T-helper 2 cell treated with Interferon-gamma antibody and Interleukin-4, amounts not matched to agents 100 ng/mL and 5 ng/mL, for 36 hours (primary cell): ENCODE results near the gene EIF3D. TPM values are rescaled to one million over a fixed set of nuclear protein-coding genes. Genes with fewer than 3 reads are reported as not detected.
"Not testable (repeated sequence)": the region's sequence is repeated elsewhere in the genome, so short reads cannot be mapped to it uniquely, and the experiment has no call there.

Experiments
- intact Hi-C: fragments of 100-400 bp; cut with micrococcal nuclease; formaldehyde crosslinking; loops from one replicate; pipeline ENCODE4 v1.15.1; 2023
- total RNA-seq: library from RNA; stranded (reverse); gene quantifications from 2 replicates; pipeline ENCODE4 v1.2.3, GENCODE V29; 2022

Gene EIF3D
- total RNA-seq, 1 donor from 2014 or later: 213 TPM

- intact Hi-C loops: no loop called here
Observed at GRCh38 chr22:36550701-36551495, 21.9 kb upstream of the EIF3D start.

GRCh38 chr22:36549033-36549432 is 20.1 kb upstream of the EIF3D start:
- intact Hi-C loops: no loop called here

- intact Hi-C loops: no loop called here
Observed at GRCh38 chr22:36548606-36549005, 19.6 kb upstream of the EIF3D start.

DNA sequence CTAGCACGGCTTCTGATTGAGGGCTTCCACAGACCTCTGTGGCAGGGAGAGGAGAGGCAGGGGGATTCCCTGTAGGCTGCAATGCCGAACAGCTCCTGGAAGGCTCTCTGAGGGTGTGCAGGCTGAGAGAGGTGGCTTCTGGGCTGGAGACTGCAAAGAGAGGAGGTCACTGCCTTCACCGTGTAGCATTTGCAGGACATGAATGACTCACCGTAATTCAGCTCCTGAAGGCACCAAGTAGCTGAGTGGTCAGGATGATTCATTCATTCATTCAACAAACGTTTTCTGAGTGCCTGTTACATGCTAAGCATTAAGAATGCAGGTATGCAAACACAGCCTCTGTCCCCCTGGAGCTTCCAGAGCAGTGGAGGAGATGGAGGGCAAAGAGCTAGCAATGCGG is 18.0 kb upstream of the EIF3D start:
- intact Hi-C loops: loop anchor here (1.0 kb wide), 1 partner anchor 309 kb away; no protein-coding TSS in a partner anchor

- intact Hi-C loops: loop anchor here (1.0 kb wide), 1 partner anchor 310 kb away; no protein-coding TSS in a partner anchor
Observed at GRCh38 chr22:36546092-36546804, 17.3 kb upstream of the EIF3D start.

DNA sequence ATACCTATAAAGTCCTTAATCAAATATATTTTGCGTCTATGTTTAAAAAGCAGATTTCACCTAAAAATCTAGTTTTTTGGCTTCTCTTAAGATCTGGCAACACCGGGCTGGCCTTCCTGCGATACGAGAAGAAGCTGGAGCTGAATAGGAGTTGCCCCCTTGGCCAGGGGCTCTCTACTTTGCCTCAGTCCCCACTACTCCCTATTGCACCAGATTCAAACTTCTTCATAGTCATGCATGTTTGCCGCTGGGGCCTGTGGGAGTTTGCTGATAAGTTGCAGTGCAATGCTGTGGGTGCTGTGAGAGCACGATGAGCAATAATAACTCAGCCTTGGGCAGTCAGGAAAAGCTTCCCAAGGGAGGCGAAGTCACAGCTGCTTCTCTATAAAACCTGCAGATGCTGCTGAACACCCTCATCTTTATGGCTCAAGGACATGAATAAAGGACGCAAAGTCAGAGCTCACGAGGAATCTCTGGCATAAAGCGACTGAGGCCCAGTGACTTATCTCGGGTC is 15.2 kb upstream of the EIF3D start:
- intact Hi-C loops: no loop called here

DNA sequence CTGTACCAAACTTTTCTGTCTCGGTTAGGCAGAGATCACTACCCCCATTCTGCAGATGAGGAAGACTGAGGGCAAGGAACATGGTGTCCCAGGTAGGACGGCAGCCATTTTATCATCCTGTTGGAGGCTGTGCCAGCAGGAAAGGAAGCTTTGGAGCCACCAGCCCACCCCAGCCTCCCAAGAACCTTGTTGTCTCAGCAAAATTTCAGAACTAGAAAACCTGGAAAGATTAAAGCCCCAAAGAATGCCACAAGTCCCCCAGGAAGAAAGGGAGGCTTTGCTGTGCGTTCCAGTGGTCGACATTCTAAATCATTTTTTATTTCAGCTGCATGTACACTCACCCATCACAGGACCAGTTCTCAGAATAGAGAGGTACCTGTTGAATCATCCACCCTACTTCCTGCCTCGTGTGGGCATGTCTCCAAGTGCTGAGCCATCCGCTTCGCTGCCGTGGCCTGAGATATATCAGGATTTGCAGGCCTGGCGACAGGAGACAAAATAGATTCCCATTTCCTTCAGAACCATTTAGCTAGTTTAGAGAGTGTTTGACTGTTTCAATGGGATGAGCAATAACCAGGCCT is 13.0 kb upstream of the EIF3D start:
- intact Hi-C loops: no loop called here

GRCh38 chr22:36540867-36541642 is 12.1 kb upstream of the EIF3D start:
- intact Hi-C loops: no loop called here

DNA sequence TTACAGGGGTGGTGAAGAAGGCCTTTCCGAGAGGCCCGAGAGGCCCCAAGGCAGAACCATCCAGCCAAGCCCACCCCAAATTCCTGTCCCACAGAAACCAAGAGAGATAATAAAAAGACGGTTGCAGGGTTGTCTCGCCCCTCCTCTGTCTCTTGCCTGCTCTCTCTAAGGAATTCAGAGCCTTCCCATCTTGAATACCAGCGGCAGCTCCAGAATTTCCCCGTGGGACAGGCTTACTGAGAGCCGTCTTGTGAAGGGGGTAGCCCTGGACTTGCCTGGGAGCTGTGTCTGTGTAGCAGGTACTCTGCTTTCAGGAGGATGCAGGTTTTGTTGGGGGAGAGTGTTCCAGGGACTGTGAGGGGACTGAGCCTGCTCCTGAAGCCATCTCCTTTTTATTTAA is 9.6 kb upstream of the EIF3D start:
- intact Hi-C loops: no loop called here

DNA sequence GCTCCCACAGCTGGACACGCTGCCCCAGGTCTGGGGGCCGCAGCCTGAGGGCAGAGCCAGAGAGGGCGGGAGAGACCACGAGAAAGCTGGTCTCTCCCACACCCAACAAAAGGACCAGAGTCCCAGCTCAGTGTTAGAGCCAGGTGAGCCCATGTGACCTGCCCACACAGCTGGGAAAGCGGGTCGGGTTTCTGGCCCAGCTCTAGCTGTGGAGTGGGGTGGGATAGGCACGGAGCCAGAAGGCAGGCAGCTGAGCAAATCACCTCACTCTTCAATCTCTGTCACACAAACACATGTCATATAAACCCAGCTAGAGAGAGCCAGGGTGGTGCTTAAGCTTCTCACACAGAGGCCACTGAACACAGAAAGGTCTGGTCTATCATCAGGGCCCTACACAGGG is 7.8 kb upstream of the EIF3D start:
- intact Hi-C loops: no loop called here

DNA sequence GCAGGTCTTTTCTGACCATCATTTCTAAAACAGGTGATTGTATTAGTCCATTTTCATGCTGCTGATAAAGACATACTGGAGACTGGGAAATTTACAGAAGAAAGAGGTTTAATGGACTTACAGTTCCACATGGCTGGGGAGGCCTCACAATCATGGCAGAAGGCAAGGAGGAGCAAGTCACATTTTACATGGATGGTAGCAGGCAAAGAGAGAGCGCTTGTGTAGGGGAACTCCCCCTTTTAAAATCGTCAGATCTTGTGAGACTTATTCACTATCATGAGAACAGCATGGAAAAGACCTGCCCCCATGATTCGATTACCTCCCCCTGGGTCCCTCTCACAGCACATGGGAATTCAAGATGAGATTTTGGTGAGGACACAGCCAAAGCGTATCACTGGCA is 4.4 kb upstream of the EIF3D start:
- intact Hi-C loops: not testable (repeated sequence)

DNA sequence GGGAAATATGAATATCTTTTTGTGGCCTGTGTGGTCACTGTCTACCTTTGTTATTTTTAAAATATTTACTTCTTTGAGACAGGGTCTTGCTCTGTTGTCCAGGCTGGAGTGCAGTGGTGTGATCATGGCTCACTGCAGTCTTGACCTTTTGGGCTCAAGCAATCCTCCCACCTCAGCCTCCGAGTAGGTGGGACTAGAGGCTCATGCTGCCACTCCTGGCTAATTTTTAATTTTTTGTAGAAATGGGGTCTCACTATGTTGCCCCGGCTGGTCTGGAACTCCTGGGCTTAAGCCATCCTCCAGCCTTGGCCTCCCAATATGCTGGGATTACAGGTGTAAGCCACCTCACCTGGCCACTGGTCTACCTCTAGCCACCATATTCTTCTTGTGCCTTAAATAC is 3.5 kb upstream of the EIF3D start:
- intact Hi-C loops: no loop called here

DNA sequence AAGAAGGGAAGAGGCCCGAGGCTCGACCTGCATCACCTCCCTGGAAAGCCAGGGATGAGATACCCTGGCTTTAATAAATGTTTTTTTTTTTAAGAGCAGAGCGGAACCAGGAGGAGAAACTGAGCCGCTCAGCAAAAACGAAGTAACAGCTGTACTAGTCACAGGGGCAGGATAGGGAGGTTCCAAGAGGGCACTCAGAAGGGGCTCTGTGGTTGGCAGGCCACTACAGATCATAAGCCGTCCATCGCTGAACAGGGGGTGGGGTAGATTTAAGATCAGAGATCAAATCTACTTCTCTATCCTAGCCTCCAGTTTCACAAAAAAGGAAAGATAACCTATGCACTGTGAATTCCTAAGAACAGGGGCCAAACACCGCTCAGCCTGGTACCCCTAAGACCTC is 625 bp downstream of the EIF3D start:
- intact Hi-C loops: loop anchor here (2.0 kb wide), 2 partner anchors 198 to 290 kb away; partner anchors contain the start of gene APOL2

GRCh38 chr22:36522662-36523061 is 6.3 kb downstream of the EIF3D start:
- intact Hi-C loops: no loop called here

GRCh38 chr22:36520423-36520822 is 8.5 kb downstream of the EIF3D start:
- intact Hi-C loops: no loop called here

DNA sequence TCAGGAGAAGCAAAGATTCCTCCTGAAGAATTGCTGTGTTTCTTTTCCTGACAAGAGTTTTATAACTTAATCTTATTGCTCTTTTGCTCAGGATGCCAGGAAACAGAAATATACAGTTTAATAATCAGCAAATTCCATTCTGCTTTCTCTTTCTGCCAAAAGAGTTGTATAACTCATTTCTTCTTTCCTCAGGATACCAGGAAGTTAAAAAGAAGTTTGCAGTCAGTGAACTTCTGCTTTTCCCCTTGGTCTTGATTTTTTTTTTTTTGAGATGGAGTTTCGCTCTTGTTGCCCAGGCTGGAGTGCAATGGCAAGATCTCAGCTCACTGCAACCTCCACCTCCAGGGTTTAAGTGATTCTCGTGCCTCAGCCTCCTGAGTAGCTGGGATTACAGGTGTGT is 9.1 kb downstream of the EIF3D start:
- intact Hi-C loops: not testable (repeated sequence)

- intact Hi-C loops: no loop called here
Observed at GRCh38 chr22:36514766-36515165, 14.2 kb downstream of the EIF3D start.

DNA sequence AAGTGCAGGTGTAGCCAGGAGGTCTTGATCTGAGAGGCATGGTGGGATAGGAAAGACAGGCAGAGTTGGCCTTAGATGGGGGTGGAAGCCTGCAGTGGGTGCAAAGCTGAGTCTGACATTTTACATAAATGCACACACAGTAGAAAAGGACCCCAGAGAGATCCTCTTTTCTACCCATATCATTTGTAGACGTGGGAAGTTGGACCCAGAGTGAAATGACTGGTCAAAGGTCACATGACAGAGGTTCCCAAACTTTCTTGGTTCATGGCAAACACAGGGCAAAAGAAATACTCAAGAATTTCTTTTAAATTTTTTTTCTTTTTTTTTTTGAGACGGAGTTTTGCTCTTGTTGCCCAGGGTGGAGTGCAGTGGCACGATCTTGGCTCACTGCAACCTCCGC is 16.0 kb downstream of the EIF3D start:
- intact Hi-C loops: no loop called here

GRCh38 chr22:36512333-36512732 is 16.6 kb downstream of the EIF3D start:
- intact Hi-C loops: no loop called here

DNA sequence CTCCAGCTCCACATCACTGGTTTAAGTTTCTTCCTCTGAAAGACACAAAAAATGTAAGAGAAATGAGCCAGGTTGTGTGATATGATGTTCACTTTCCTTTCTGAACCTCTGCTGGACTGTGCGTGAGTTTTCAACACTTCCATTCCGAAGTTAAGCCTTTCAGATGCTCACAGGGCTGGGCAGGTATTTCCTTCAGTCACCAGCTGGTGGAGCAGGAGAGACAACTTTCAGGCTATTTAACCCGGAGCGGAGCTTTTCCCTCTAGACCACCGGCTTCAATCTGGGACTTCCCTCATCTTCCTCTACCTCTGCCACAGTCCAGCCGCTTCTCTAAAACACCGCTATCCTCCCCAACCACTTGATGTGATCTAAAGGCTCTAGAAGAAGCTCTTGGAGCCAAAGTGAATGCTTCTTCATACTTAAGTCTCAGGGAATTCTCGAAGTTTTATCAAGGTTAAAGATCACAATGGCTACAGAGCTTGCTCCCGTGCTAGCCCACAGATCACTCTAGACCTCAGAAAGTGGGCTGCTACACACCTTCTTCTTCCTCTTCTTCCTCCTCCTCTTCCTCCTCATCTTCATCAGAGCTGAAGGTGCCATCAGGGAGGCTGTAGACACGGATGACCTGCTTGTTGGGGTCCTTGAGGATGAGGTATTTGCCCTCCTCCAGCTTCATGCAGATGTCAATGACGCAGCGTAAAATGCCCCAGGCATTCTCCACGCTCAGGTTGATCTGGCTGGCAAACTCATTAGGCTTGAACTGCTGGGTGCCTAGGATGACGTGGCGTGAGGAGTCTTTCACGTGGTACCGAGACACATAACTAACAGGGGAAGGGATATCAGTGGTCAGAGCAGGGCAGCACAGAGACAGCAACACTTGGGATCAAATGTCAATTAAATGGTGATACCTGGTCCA is 17.7 kb downstream of the EIF3D start:
- intact Hi-C loops: no loop called here
